ENCODE results near the gene NLGN1.

- TF ChIP-seq HMBOX1 (IDR thresholded peaks at IDR 0.05) (no peak), CHD2 (IDR thresholded peaks at IDR 0.05; ENCODE audit: low read depth, low read length) (no peak), GABPA (tag; conservative IDR thresholded peaks at IDR 0.05; ENCODE audit: low read depth) (no peak), NFIC (IDR thresholded peaks at IDR 0.05) (no peak), CTCF (IDR thresholded peaks at IDR 0.05 in 2 of 3, conservative IDR thresholded peaks at IDR 0.05 in 1 of 3; ENCODE audit: insufficient read depth in 2 of 3, low read depth in 1 of 3, low read length in 3 of 3) (no peak), ZNF24 (IDR thresholded peaks at IDR 0.05) (no peak), ATF3 (IDR thresholded peaks at IDR 0.05) (no peak), ATF3 (CRISPR knock-in tag; conservative IDR thresholded peaks at IDR 0.05) (no peak), ZNF324 (CRISPR knock-in tag; IDR thresholded peaks at IDR 0.05) (no peak), SUPT5H (IDR thresholded peaks at IDR 0.05) (no peak), YY1 (IDR thresholded peaks at IDR 0.05; ENCODE audit: borderline replicate concordance in 1 of 3, control insufficient read depth in 1 of 3, extremely low read depth in 1 of 3, insufficient read depth in 3 of 3, insufficient read length in 1 of 3, insufficient replicate concordance in 2 of 3, low read depth in 1 of 3, low read length in 2 of 3) (no peak), USF1 (CRISPR knock-in tag; IDR thresholded peaks at IDR 0.05) (no peak), POLR2A (conservative IDR thresholded peaks at IDR 0.05) (no peak)
Measured at GRCh38 chr3:174192471-174192870, 794.9 kb downstream of the NLGN1 start.
